SK-N-SH (cell line): ENCODE results near the gene EMB. TPM values are rescaled to one million over a fixed set of nuclear protein-coding genes. Genes with fewer than 3 reads are reported as not detected.
"Not testable (repeated sequence)": the region's sequence is repeated elsewhere in the genome, so short reads cannot be mapped to it uniquely, and the experiment has no call there.

Experiments used
- CTCF ChIA-PET: fragments of 300-600, 350-600 bp; formaldehyde crosslinking; extraction: SDS; loops from one replicate; lab custom pipeline; 2021; lab: Yijun Ruan, JAX
- POLR2A ChIA-PET: fragments of 350-600 bp; sonication (Branson Sonifier 250); formaldehyde crosslinking; extraction: SDS; loops from one replicate; lab custom pipeline; 2020; ENCODE audit warnings: antibody characterized with exemption, inconsistent platforms; lab: Yijun Ruan, JAX
- DNase-seq: peaks from one replicate; pipeline ENCODE4 v3.0.0; 2012
- H2AFZ ChIP-seq: fragments of 200-600 bp; sonication (generic); 2 replicates; pipeline ENCODE4 v1.8.1; 2016; ENCODE audit warnings: antibody characterized with exemption, mild to moderate bottlenecking, low read depth
- H3F3A ChIP-seq: fragments of 200-600 bp; sonication (generic); replicated peaks from 2 replicates; pipeline ENCODE3; 2016; ENCODE audit warnings: antibody characterized with exemption, mild to moderate bottlenecking; ENCODE audit not compliant: insufficient read depth
- H3K27ac ChIP-seq, 2 experiments: fragments of 200-500 bp in 1 of 2; fragments of 200-600 bp in 1 of 2; sonication (Bioruptor generic) in 1 of 2; sonication (generic), shearing (Covaris generic) in 1 of 2; 2 replicates each; pipeline versions ENCODE4 v1.5.1 to v1.6.1; 2014 to 2016; ENCODE audit warnings: low read depth in 2 of 2, inconsistent platforms in 1 of 2, low read length in 1 of 2, mild to moderate bottlenecking in 1 of 2, mixed read lengths in 1 of 2
- H3K27me3 ChIP-seq: fragments of 200-600 bp; sonication (generic), shearing (Covaris generic); 2 replicates; pipeline ENCODE4 v1.6.1; 2016; ENCODE audit warnings: mixed run types; ENCODE audit not compliant: insufficient read depth
- H3K36me3 ChIP-seq, 2 experiments: fragments of 200-500 bp in 1 of 2; fragments of 200-600 bp in 1 of 2; sonication (Bioruptor generic) in 1 of 2; sonication (generic) in 1 of 2; replicated peaks in 1 of 2; 2 replicates each; pipeline versions ENCODE3 to v1.5.1; 2014 to 2016; ENCODE audit warnings: low read length in 1 of 2, mild to moderate bottlenecking in 1 of 2; ENCODE audit not compliant: insufficient read depth in 2 of 2, control insufficient read depth in 1 of 2
- H3K4me1 ChIP-seq, 2 experiments: fragments of 200-500 bp in 1 of 2; fragments of 200-600 bp in 1 of 2; sonication (Bioruptor generic) in 1 of 2; sonication (generic), shearing (Covaris generic) in 1 of 2; 2 replicates each; pipeline versions ENCODE4 v1.5.1 to v1.6.1; 2014 to 2016; ENCODE audit warnings: low read depth in 1 of 2, low read length in 1 of 2, mixed run types in 1 of 2; ENCODE audit not compliant: insufficient read depth in 2 of 2, control insufficient read depth in 1 of 2
- H3K4me2 ChIP-seq: fragments of 200-600 bp; sonication (generic), shearing (Covaris generic); 2 replicates; pipeline ENCODE4 v1.6.1; 2017; ENCODE audit warnings: mixed run types
- H3K4me3 ChIP-seq, 2 experiments: fragments of 200-500 bp in 1 of 2; fragments of 200-600 bp in 1 of 2; sonication (Bioruptor generic) in 1 of 2; sonication (generic), shearing (Covaris generic) in 1 of 2; 2 replicates each; pipeline versions ENCODE4 v1.5.1 to v1.8.1; 2014 to 2016; ENCODE audit warnings: low read depth in 2 of 2, inconsistent platforms in 1 of 2, low read length in 1 of 2, mild to moderate bottlenecking in 1 of 2, mixed read lengths in 1 of 2, moderate library complexity in 1 of 2
- H3K79me2 ChIP-seq: fragments of 200-600 bp; sonication (generic); 2 replicates; pipeline ENCODE4 v1.8.1; 2017; ENCODE audit warnings: mild to moderate bottlenecking; ENCODE audit not compliant: insufficient read depth
- H3K9ac ChIP-seq: fragments of 200-600 bp; sonication (generic); 2 replicates; pipeline ENCODE4 v1.6.1; 2017; ENCODE audit warnings: mixed run types
- H3K9me2 ChIP-seq: fragments of 200-600 bp; sonication (generic); 2 replicates; pipeline ENCODE4 v1.6.1; 2017; ENCODE audit warnings: mixed run types
- H3K9me3 ChIP-seq: fragments of 200-600 bp; sonication (generic); 2 replicates; pipeline ENCODE4 v1.6.1; 2017; ENCODE audit warnings: mixed run types, mild to moderate bottlenecking, moderate library complexity
- H4K20me1 ChIP-seq: fragments of 200-600 bp; sonication (generic); 2 replicates; pipeline ENCODE4 v1.6.1; 2017; ENCODE audit warnings: mild to moderate bottlenecking, mixed run types; ENCODE audit not compliant: insufficient read depth
- WGBS: methylation state at CpG from one replicate; pipeline ENCODE4 v1.1.6; 2017; ENCODE audit warnings: low lambda C conversion rate; 5-methylcytosine and 5-hydroxymethylcytosine counted together
- polyA plus RNA-seq, 3 experiments: library from polyadenylated mRNA; depleted of rRNA; stranded (reverse); fragments of >200 nt; gene quantifications; 2 replicates each; pipeline ENCODE4 v1.2.3, GENCODE V29; 2012

EMB gene
- polyA plus RNA-seq, 1 of the 3 experiments (the other 2 are of a cell fraction): 15.5 TPM

DNA sequence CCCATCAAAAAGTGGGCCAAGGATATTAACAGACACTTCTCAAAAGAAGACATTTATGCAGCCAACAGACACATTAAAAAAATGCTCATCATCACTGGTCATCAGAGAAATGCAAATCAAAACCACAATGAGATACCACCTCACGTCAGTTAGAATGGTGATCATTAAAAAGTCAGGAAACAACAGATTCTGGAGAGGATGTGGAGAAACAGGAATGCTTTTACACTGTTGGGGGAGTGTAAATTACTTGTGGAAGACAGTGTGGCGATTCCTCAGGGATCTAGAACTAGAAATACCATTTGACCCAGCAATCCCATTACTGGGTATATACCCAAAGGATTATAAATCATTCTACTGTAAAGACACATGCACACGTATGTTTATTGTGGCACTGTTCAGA is 48.8 kb downstream of the EMB start:
- H4K20me1 ChIP-seq, H3K9me2 ChIP-seq, H3K9me3 ChIP-seq, H3K4me1 ChIP-seq, H3K4me2 ChIP-seq, H2AFZ ChIP-seq, POLR2A ChIA-PET, H3K4me3 ChIP-seq, H3K9ac ChIP-seq, DNase-seq, H3K79me2 ChIP-seq, CTCF ChIA-PET, H3K27me3 ChIP-seq, H3K27ac ChIP-seq: not testable (repeated sequence)
- H3F3A ChIP-seq: peaks cover 19% of the 10 kb centered on the region
- H3K36me3 ChIP-seq: peaks cover 0 to 20% of the 10 kb centered on the region in 2 experiments
- WGBS: 79% methylated on average over 3 of the region's 3 CpGs

DNA sequence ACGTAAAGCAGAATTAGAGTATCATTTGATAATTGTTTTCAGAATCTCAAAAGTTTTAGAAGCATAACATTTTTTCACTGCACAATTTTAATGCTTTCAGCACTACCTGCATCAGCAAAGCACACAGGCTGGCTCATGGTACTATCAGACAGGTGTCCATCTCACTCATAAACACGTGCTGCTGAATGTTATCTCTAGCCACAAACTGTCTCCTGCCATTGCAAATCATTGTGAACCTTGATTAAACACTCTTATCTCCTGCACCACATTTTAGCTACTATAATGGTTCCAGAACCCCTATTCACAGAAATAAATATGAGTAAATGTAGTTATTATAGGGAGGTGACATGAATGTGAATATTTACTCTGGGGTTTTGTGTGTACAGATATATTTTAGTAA is 56.7 kb downstream of the EMB start:
- WGBS: 53% methylated on average over 2 of the region's 2 CpGs
- H3K9me2 ChIP-seq, H3K4me3 ChIP-seq, H3F3A ChIP-seq, CTCF ChIA-PET, H3K79me2 ChIP-seq, H4K20me1 ChIP-seq, H3K4me1 ChIP-seq, H3K27ac ChIP-seq, H2AFZ ChIP-seq, POLR2A ChIA-PET, H3K9ac ChIP-seq, H3K9me3 ChIP-seq, H3K4me2 ChIP-seq, H3K27me3 ChIP-seq, DNase-seq: not testable (repeated sequence)
- H3K36me3 ChIP-seq: peaks cover 0 to 21% of the 10 kb centered on the region in 2 experiments

DNA sequence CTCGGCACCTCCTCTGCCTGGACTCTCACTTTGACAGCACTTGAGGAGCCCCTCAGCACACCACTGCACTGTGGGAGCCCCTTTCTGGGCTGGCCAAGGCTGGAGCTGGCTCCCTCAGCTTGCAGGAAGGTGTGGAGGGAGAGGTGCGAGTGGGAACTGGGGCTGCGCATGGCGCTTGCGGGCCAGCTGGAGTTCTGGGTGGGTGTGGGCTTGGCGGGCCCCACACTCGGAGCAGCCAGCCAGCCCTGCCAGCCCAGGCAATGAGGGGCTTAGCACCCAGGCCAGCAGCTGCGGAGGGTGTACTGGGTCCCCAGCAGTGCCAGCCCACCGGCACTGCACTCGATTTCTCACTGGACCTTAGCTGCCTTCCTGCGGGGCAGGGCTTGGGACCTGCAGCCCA is 64.4 kb downstream of the EMB start:
- POLR2A ChIA-PET, CTCF ChIA-PET: not testable (repeated sequence)

DNA sequence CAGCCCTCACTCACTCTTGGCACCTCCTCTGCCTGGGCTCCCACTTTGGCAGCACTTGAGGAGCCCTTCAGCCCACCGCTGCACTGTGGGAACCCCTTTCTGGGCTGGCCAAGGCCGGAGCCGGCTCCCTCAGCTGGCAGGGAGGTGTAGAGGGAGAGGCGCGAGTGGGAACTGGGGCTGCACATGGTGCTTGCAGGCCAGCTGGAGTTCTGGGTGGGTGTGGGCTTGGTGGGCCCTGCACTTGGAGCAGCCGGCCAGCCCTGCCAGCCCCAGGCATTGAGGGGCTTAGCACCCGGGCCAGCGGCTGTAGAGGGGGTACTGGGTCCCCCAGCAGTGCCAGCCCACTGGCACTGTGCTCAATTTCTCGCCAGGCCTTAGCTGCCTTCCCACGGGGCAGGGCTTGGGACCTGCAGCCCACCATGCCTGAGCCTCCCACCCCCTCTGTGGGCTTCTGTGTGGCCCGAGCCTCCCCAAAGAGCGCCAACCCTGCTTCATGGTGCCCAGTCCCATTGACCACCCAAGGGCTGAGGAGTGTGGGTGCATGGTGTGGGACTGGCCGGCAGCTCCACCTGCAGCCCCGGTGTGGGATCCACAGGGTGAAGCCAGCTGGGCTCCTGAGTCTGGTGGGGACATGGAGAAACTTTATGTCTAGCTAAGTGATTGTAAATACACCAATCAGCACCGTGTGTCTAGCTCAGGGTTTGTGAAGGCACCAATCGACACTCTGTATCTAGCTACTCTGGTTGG is 71.6 kb downstream of the EMB start:
- H3K9me2 ChIP-seq, H3K4me2 ChIP-seq, H3K4me3 ChIP-seq, H3K36me3 ChIP-seq, H3K9me3 ChIP-seq, H3K27me3 ChIP-seq, H2AFZ ChIP-seq, H4K20me1 ChIP-seq, H3K4me1 ChIP-seq, POLR2A ChIA-PET, DNase-seq, H3K79me2 ChIP-seq, H3K9ac ChIP-seq, H3K27ac ChIP-seq, CTCF ChIA-PET, H3F3A ChIP-seq: not testable (repeated sequence)
- WGBS: 34% methylated on average over 7 of the region's 16 CpGs

More for the DNA sequence above, 64.4 kb downstream of the EMB start:
- H3K79me2 ChIP-seq, H3K4me3 ChIP-seq, H3K9me2 ChIP-seq, H3K27ac ChIP-seq, H3K27me3 ChIP-seq, H3K36me3 ChIP-seq, H3K4me2 ChIP-seq, H2AFZ ChIP-seq, DNase-seq, H3K9me3 ChIP-seq, H3F3A ChIP-seq, H4K20me1 ChIP-seq, H3K9ac ChIP-seq, H3K4me1 ChIP-seq: not testable (repeated sequence)
- WGBS: 75% methylated on average over 10 of the region's 11 CpGs
